Adrenal gland (tissue), 12 donors: ENCODE data around the gene BCL2L13. TPM values are rescaled to one million over a fixed set of nuclear protein-coding genes. Genes with fewer than 3 reads are reported as not detected.

Experiments used
- DNase-seq, 7 donors: peaks; one replicate each; pipeline ENCODE4 v3.0.0-alpha.2; 2019 to 2020
- H3K27ac ChIP-seq, 5 donors: fragments of 200-600 bp; sonication (generic) in 4 of 5; 1 replicate in 3 of 5; 2 replicates in 2 of 5; pipeline versions ENCODE4 v1.5.1 to v1.8.0; 2016 to 2020; ENCODE audit warnings: mild to moderate bottlenecking in 1 of 5
- H3K27me3 ChIP-seq: fragments of 200-600 bp; 2 replicates; pipeline ENCODE4 v1.8.0; 2021
- H3K36me3 ChIP-seq, 2 donors: fragments of 200-600 bp; replicated peaks in 1 of 2; 1 replicate in 1 of 2; 2 replicates in 1 of 2; pipeline versions ENCODE4 v1.5.1 to v1.8.0; 2018 to 2022
- H3K4me1 ChIP-seq, 2 donors: fragments of 200-600 bp; replicated peaks in 1 of 2; 1 replicate in 1 of 2; 2 replicates in 1 of 2; pipeline versions ENCODE4 v1.5.1 to v1.8.0; 2018 to 2021
- H3K4me3 ChIP-seq, 4 donors: fragments of 200-600 bp; sonication (generic) in 3 of 4; one replicate each; pipeline ENCODE4 v1.5.1; 2016 to 2018
- H3K9me3 ChIP-seq, 3 donors: fragments of 200-600 bp; sonication (generic) in 1 of 3; replicated peaks in 1 of 3; 1 replicate in 2 of 3; 2 replicates in 1 of 3; pipeline versions ENCODE4 v1.5.1 to v1.8.0; 2016 to 2021
- CTCF ChIP-seq, 6 experiments: fragments of 450-650 bp in 4 of 6; fragments of 200-600 bp in 2 of 6; sonication (generic) in 1 of 6; IDR thresholded peaks; 1 replicate in 5 of 6; 2 replicates in 1 of 6; pipeline versions ENCODE4 v1.5.1 to v1.8.0; 2016 to 2021; ENCODE audit warnings: antibody characterized with exemption in 6 of 6, mild to moderate bottlenecking in 2 of 6, moderate library complexity in 1 of 6
- POLR2A ChIP-seq, 2 donors: fragments of 450-650 bp; IDR thresholded peaks; one replicate each; pipeline ENCODE4 v1.6.1; 2017; ENCODE audit warnings: antibody characterized with exemption in 2 of 2, mild to moderate bottlenecking in 2 of 2, moderate library complexity in 1 of 2
- WGBS, 4 donors: extraction: QIAGEN DNeasy Blood & Tissue Kit in 2 of 4; methylation state at CpG; one replicate each; pipeline versions ENCODE4 v1.1.5 to v1.1.7; 2013 to 2017; 5-methylcytosine and 5-hydroxymethylcytosine counted together
- intact Hi-C, 2 donors: fragments of 100-400 bp; cut with DNase I; formaldehyde crosslinking; loops; one replicate each; pipeline versions ENCODE4 v1.14.1 to v1.15.0; 2022 to 2023
- polyA plus RNA-seq, 3 donors: library from polyadenylated mRNA; stranded (reverse); fragments of 200-250 nt in 2 of 3; fragments of 350-450 nt in 1 of 3; fragmentation: Illumina TruSeq in 1 of 3; extraction: RNeasy Lipid Tissue Mini Kit (QIAGEN cat#74804) in 1 of 3; gene quantifications; one replicate each; pipeline ENCODE4 v1.2.3, GENCODE V29; 2013 to 2014
- total RNA-seq, 9 donors: library from RNA; depleted of rRNA in 4 of 9; stranded (reverse); fragments of >200 nt in 4 of 9; fragments of 120-200 nt in 1 of 9; fragmentation: NEBNext Ultra II Directional in 1 of 9; extraction: Animal tissue kit (Norgen Biotek cat#: 25700) in 1 of 9; gene quantifications; one replicate each; pipeline versions ENCODE4 v1.1.0 to v1.2.4, GENCODE V29; 2013 to 2023
- donor health status: healthy with polysubstance abuse.
- donor health status: Bipolar disorder and iron deficiency.
- donor health status: DM: yes; HTN: yes; CAD: no.
- donor health status: DM: no; HTN: no; CAD: no.
- donor health status: DM: no; HTN: no; CAD: no.
- donor health status: DM: yes; HTN: yes; CAD: no.

Gene BCL2L13
- total and polyA plus RNA-seq, 12 donors = 30.9 to 142 (median 94.3) TPM

DNA sequence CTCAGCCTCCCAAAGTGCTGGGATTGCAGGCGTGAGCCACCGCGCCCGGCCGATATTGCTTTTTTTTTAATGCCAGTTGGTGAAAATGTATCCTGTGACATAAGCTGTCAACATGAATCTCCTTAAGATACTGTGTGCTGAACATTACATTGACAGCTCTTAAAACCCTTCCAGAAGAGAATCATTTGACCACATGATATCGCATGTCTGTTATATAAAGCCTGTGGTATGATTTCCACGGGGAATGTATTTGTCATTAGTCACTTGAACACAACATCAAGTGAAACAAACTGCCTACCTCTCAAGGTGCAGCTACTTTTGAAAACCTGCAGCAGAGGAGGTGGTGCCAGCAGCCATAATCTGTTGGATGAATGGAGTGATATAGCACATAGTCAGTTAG, 67.0 kb downstream of the BCL2L13 start:
- no peak for TF ChIP-seq CTCF (IDR thresholded peaks at IDR 0.05)
- no peak for TF ChIP-seq POLR2A (IDR thresholded peaks at IDR 0.05)
- intact Hi-C loops = no loop called here
- H3K9me3 ChIP-seq = no peaks in the 10 kb centered on the region

DNA sequence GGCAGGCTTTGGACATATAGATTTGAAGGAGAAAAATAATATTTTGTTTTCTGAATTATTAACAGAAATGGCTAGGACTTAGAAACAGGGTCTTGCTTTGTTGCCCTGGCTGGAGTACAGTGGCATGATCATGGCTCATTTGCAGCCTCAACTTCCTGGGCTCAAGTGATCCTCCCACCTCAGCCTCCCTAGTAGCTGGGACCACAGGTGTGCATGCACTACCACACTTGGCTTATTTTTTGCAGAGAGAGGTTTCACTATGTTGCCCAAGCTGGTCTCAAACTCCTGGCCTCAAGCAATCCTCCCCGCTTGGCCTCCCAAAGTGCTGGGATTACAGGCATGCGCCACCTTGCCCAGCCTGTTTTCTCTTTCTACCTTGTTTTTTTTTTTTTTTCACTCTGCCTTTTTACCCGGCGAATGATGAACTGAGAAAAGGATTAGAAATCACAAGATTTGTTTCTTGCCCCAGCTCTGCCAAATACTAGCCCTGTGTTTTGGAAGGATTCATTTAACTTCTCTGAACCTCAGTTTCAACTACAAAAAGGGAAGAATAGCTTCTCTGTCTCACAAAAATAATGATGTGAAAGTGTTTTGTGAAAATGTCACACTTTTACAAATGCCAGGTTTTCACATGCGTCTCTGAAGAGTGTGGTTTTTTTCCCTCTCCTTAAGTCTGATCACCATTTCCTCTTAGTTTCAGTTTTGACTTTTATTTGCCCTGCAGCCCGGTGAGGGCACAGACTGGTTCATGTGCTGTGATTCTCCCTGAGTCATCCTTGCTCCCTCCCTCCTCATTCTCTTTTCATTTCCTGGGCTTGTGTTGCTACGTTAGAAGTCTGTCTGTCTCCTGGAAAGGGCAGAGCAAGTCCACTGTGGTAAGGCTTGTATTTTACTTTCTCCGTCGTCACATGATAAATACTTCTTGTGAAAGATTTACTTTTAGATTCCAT, 67.7 kb downstream of the BCL2L13 start:
- Histone ChIP-seq H3K9me3 (no peaks in the 10 kb centered on the region), H3K4me1 (peaks cover 4 to 37% of the 10 kb centered on the region in 2 donors), H3K36me3 (peaks cover 0 to 7% of the 10 kb centered on the region in 2 donors), H3K27ac (peak overlapping the region; percentile 69 to 82 (median 79)), H3K27me3 (no peaks in the 10 kb centered on the region), H3K4me3 (peak overlapping the region in 2 of 4 donors; percentile 24 to 56)
- DNase-seq = peak; percentile 71 to 92 (median 85)
- WGBS, 4 donors = 21 to 29% (median 26%) methylated on average over 9 of the region's 9 CpGs
- intact Hi-C loops = no loop called here
- TF ChIP-seq POLR2A (IDR thresholded peaks at IDR 0.05) (peak; percentile 57 to 97), CTCF (IDR thresholded peaks at IDR 0.05) (no peak)

More for the DNA sequence above, 67.0 kb downstream of the BCL2L13 start:
- H3K27me3 ChIP-seq = no peaks in the 10 kb centered on the region
- peaks cover 4 to 37% of the 10 kb centered on the region in 2 donors for H3K4me1 ChIP-seq
- H3K36me3 ChIP-seq = peaks cover 0 to 7% of the 10 kb centered on the region in 2 donors
- H3K4me3 ChIP-seq = no peak overlapping the region
- peak overlapping the region in 3 of 5 donors; percentile 79 to 82 (median 82) for H3K27ac ChIP-seq
- WGBS, 4 donors = 96 to 97% (median 97%) methylated on average over 7 of the region's 7 CpGs
- no peak for DNase-seq

DNA sequence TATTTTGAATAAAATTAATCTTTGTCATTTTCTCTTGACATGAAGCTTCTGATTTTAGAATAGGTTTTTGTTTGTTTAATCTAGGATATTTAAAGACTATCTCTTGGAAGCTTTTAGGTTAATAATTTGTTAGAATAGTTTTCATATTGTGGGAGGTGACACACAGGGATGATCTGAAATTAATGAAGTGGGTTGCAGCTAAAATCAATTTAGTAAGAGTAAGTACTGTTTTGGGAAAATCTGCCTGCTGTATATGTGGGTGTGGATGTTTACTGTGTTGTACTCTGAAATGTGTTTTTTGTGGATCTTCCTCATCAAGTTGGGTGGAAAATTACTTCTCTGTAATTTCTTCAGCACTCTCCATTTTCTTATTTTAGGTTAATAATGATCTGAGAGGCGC, 68.4 kb downstream of the BCL2L13 start:
- intact Hi-C loops = no loop called here
- WGBS, 4 donors = 43 to 77% (median 74%) methylated on average over 1 of the region's 1 CpG
- H3K27me3 ChIP-seq = no peaks in the 10 kb centered on the region
- H3K36me3 ChIP-seq = peaks cover 0 to 7% of the 10 kb centered on the region in 2 donors
- TF ChIP-seq POLR2A (IDR thresholded peaks at IDR 0.05) (no peak), CTCF (IDR thresholded peaks at IDR 0.05) (no peak)
- H3K4me3 ChIP-seq = peak overlapping the region in 3 of 4 donors; percentile 11 to 56 (median 24)
- H3K4me1 ChIP-seq = peaks cover 4 to 37% of the 10 kb centered on the region in 2 donors
- DNase-seq = no peak
- H3K9me3 ChIP-seq = no peaks in the 10 kb centered on the region
- peak overlapping the region; percentile 69 to 82 (median 79) for H3K27ac ChIP-seq

DNA sequence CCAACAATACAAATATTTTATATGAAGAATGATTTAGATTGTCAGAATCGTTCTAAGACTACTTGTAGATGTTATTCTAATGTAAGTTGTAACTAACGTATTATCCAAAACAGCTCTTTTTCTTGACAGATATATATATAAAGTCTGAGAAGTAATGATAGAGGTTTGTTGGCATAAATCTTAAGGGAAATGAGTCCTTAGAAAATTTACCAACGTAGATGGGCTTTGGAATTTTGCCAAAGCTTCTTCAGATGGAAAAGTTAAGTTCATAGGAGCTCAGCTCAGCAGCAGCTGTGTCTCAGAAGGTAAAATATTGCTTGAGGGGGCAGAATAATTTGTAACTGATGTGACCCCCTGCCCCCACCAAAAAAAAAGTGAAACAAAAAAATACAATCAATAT, 69.0 kb downstream of the BCL2L13 start:
- WGBS, 4 donors = 27 to 46% (median 35%) methylated on average over 3 of the region's 3 CpGs
- peaks cover 4 to 41% of the 10 kb centered on the region in 2 donors for H3K4me1 ChIP-seq

More for the DNA sequence above, 69.0 kb downstream of the BCL2L13 start:
- DNase-seq = no peak
- Histone ChIP-seq H3K36me3 (peaks cover 0 to 7% of the 10 kb centered on the region in 2 donors), H3K27ac (peak overlapping the region; percentile 69 to 82 (median 79)), H3K9me3 (no peaks in the 10 kb centered on the region), H3K4me3 (peak overlapping the region in 2 of 4 donors; percentile 24 to 56), H3K27me3 (no peaks in the 10 kb centered on the region)
- TF ChIP-seq POLR2A (IDR thresholded peaks at IDR 0.05) = no peak
- intact Hi-C loops = no loop called here
